HepG2 (cell line): Measurements from ENCODE around the gene GCDH. TPM values are rescaled to one million over a fixed set of nuclear protein-coding genes. Genes with fewer than 3 reads are reported as not detected.

Source experiments
- EEA1 ChIP-seq: sonication (generic); formaldehyde crosslinking; IDR thresholded peaks from 2 replicates; pipeline ENCODE4 v1.5.1; 2020; ENCODE audit warnings: mild to moderate bottlenecking, missing genetic modification reagents, borderline replicate concordance
- FOXM1 ChIP-seq: sonication (generic); formaldehyde crosslinking; IDR thresholded peaks from 2 replicates; pipeline ENCODE4 v1.5.0; 2020; ENCODE audit warnings: missing genetic modification reagents
- HNRNPH1 ChIP-seq: fragments of 200-400 bp; formaldehyde crosslinking; optimal IDR thresholded peaks from 2 replicates; pipeline ENCODE3; 2017; ENCODE audit warnings: mild to moderate bottlenecking, low read depth, low read length
- JUN ChIP-seq: sonication (generic); formaldehyde crosslinking; IDR thresholded peaks from 2 replicates; pipeline ENCODE4 v1.4.0; 2020; ENCODE audit warnings: mild to moderate bottlenecking, missing genetic modification reagents
- NRL ChIP-seq: sonication (generic); formaldehyde crosslinking; IDR thresholded peaks from 2 replicates; pipeline ENCODE4 v1.5.0; 2020; ENCODE audit warnings: missing genetic modification reagents, mild to moderate bottlenecking, moderate library complexity, borderline replicate concordance
- PAX8 ChIP-seq: sonication (generic); formaldehyde crosslinking; IDR thresholded peaks from 2 replicates; pipeline ENCODE4 v1.8.0; 2022; ENCODE audit warnings: mild to moderate bottlenecking, missing genetic modification reagents, borderline replicate concordance
- SMAD3 ChIP-seq: sonication (generic); formaldehyde crosslinking; IDR thresholded peaks from 2 replicates; pipeline ENCODE4 v1.4.0; 2020; ENCODE audit warnings: missing genetic modification reagents
- SNAI1 ChIP-seq: sonication (generic); formaldehyde crosslinking; IDR thresholded peaks from 2 replicates; pipeline ENCODE4 v1.5.0; 2020; ENCODE audit warnings: mild to moderate bottlenecking, missing genetic modification reagents, borderline replicate concordance
- SOX6 ChIP-seq, 2 experiments: fragments of 450-650 bp in 1 of 2; sonication (generic) in 1 of 2; formaldehyde crosslinking in 1 of 2; IDR thresholded peaks; 2 replicates each; pipeline versions ENCODE4 v1.4.0 to v1.6.1; 2017 to 2020; ENCODE audit warnings: antibody characterized with exemption in 1 of 2, mild to moderate bottlenecking in 1 of 2, missing genetic modification reagents in 1 of 2
- ZMYM3 ChIP-seq: sonication (generic); formaldehyde crosslinking; IDR thresholded peaks from 2 replicates; pipeline ENCODE4 v1.5.1; 2020; ENCODE audit warnings: mild to moderate bottlenecking, missing genetic modification reagents
- ZNF20 ChIP-seq: sonication (generic); formaldehyde crosslinking; IDR thresholded peaks from 2 replicates; pipeline ENCODE4 v1.4.0; 2020; ENCODE audit warnings: mild to moderate bottlenecking, moderate library complexity, missing genetic modification reagents
- ZNF232 ChIP-seq: sonication (generic); formaldehyde crosslinking; IDR thresholded peaks from 2 replicates; pipeline ENCODE4 v1.4.0; 2020; ENCODE audit warnings: missing genetic modification reagents, borderline replicate concordance
- ZNF292 ChIP-seq: sonication (generic); formaldehyde crosslinking; IDR thresholded peaks from 2 replicates; pipeline ENCODE4 v1.8.1; 2022; ENCODE audit warnings: mild to moderate bottlenecking, low read depth, missing genetic modification reagents, borderline replicate concordance
- ZNF30 ChIP-seq: sonication (generic); formaldehyde crosslinking; IDR thresholded peaks from 2 replicates; pipeline ENCODE4 v1.5.0; 2020; ENCODE audit warnings: mild to moderate bottlenecking, missing genetic modification reagents
- ZNF607 ChIP-seq: sonication (generic); formaldehyde crosslinking; IDR thresholded peaks from 2 replicates; pipeline ENCODE4 v1.5.1; 2020; ENCODE audit warnings: missing genetic modification reagents, mild to moderate bottlenecking, borderline replicate concordance
- ZNF781 ChIP-seq: sonication (generic); formaldehyde crosslinking; IDR thresholded peaks from 2 replicates; pipeline ENCODE4 v1.5.1; 2020; ENCODE audit warnings: borderline replicate concordance, mild to moderate bottlenecking, missing genetic modification reagents; ENCODE audit errors: not compliant biosample characterization
- polyA plus RNA-seq, 8 experiments: library from polyadenylated mRNA; depleted of rRNA in 3 of 8; stranded (reverse) in 7 of 8; unstranded in 1 of 8; fragments of >200 nt; fragmentation: Illumina TruSeq in 4 of 8; extraction: Trizol in 4 of 8; gene quantifications; 2 replicates each; pipeline versions ENCODE4 v1.2.1 to v1.2.3, GENCODE V29; 2011 to 2016; ENCODE audit warnings: low read depth in 4 of 8, missing spikeins in 1 of 8, mixed read lengths in 1 of 8; ENCODE audit not compliant: insufficient read depth in 1 of 8
- total RNA-seq, 5 experiments: library from RNA; depleted of rRNA; stranded (reverse); fragments of >200 nt; fragmentation: Illumina TruSeq; extraction: Trizol; gene quantifications; 2 replicates each; pipeline ENCODE4 v1.2.3, GENCODE V29; 2016; ENCODE audit warnings: low read depth in 1 of 5
- TF ChIP-seq, protein P1 (sequence below): sonication (generic); formaldehyde crosslinking; IDR thresholded peaks from 2 replicates; pipeline ENCODE4 v1.4.0; 2020; ENCODE audit warnings: mild to moderate bottlenecking, low read depth, missing genetic modification reagents
- TF ChIP-seq, protein P2 (sequence below): sonication (generic); formaldehyde crosslinking; IDR thresholded peaks from 2 replicates; pipeline ENCODE4 v1.4.0; 2020; ENCODE audit warnings: missing genetic modification reagents
- TF ChIP-seq, protein P3 (sequence below): IDR thresholded peaks from 2 replicates; pipeline ENCODE4 v1.4.0; 2020; ENCODE audit warnings: mild to moderate bottlenecking, missing genetic modification reagents
- TF ChIP-seq, protein P4 (sequence below): sonication (generic); formaldehyde crosslinking; conservative IDR thresholded peaks from 2 replicates; pipeline ENCODE4 v1.4.0; 2020; ENCODE audit warnings: missing genetic modification reagents

Gene GCDH
- total and polyA plus RNA-seq, 2 of the 13 experiments (the other 11 are each of a cell fraction or from before 2014, with no cell fraction given), result 15.1 to 38.0 TPM

DNA sequence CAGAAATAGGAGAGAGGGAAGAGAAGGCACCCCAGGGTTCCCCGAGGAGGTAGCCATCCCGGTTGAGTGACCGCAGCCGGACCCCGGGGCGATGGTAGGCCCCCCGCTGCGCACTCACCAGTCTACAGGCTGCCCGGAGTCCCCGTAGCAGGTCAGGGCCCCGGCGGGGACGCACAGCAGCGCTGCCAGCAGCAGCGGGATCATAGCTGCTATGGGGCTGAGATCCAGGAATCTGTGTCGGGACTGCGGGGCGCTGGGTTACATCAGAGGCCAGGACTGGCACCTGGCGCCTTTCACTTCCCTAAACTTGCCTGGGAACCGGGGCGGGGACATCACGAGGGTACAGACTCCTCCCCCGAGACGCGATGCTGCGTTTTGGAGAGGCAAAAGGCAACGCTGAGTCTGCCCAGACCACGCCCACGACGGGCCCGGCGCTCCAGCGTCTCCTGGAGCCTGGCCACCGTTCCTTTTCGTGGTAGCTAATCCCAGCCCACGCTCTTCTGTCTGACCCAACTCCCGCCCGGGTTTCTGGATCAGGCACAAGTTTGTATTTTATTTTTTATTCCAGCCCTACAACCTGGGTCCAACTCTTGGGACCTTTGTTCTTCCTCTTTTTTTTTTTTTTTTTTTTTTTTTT is 9.7 kb upstream of the GCDH start, which contains the start of gene DNASE2 (continued):
- TF ChIP-seq, protein P1, sequence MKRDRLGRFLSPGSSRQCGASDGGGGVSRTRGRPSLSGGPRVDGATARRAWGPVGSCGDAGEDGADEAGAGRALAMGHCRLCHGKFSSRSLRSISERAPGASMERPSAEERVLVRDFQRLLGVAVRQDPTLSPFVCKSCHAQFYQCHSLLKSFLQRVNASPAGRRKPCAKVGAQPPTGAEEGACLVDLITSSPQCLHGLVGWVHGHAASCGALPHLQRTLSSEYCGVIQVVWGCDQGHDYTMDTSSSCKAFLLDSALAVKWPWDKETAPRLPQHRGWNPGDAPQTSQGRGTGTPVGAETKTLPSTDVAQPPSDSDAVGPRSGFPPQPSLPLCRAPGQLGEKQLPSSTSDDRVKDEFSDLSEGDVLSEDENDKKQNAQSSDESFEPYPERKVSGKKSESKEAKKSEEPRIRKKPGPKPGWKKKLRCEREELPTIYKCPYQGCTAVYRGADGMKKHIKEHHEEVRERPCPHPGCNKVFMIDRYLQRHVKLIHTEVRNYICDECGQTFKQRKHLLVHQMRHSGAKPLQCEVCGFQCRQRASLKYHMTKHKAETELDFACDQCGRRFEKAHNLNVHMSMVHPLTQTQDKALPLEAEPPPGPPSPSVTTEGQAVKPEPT (CRISPR knock-in tag), result no peak
- TF ChIP-seq ZMYM3 (CRISPR knock-in tag), result no peak
- no peak for TF ChIP-seq ZNF30 (CRISPR knock-in tag)
- no peak for TF ChIP-seq ZNF292 (CRISPR knock-in tag)
- no peak for TF ChIP-seq ZNF607
- no peak for TF ChIP-seq ZNF232 (CRISPR knock-in tag)
- TF ChIP-seq, protein P2, sequence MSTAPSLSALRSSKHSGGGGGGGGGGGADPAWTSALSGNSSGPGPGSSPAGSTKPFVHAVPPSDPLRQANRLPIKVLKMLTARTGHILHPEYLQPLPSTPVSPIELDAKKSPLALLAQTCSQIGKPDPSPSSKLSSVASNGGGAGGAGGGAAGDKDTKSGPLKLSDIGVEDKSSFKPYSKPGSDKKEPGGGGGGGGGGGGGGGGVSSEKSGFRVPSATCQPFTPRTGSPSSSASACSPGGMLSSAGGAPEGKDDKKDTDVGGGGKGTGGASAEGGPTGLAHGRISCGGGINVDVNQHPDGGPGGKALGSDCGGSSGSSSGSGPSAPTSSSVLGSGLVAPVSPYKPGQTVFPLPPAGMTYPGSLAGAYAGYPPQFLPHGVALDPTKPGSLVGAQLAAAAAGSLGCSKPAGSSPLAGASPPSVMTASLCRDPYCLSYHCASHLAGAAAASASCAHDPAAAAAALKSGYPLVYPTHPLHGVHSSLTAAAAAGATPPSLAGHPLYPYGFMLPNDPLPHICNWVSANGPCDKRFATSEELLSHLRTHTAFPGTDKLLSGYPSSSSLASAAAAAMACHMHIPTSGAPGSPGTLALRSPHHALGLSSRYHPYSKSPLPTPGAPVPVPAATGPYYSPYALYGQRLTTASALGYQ (CRISPR knock-in tag), result no peak
- no peak for TF ChIP-seq ZNF781 (CRISPR knock-in tag)
- TF ChIP-seq ZNF20 (CRISPR knock-in tag), result no peak
- TF ChIP-seq PAX8 (CRISPR knock-in tag), result no peak
- TF ChIP-seq, protein P3, sequence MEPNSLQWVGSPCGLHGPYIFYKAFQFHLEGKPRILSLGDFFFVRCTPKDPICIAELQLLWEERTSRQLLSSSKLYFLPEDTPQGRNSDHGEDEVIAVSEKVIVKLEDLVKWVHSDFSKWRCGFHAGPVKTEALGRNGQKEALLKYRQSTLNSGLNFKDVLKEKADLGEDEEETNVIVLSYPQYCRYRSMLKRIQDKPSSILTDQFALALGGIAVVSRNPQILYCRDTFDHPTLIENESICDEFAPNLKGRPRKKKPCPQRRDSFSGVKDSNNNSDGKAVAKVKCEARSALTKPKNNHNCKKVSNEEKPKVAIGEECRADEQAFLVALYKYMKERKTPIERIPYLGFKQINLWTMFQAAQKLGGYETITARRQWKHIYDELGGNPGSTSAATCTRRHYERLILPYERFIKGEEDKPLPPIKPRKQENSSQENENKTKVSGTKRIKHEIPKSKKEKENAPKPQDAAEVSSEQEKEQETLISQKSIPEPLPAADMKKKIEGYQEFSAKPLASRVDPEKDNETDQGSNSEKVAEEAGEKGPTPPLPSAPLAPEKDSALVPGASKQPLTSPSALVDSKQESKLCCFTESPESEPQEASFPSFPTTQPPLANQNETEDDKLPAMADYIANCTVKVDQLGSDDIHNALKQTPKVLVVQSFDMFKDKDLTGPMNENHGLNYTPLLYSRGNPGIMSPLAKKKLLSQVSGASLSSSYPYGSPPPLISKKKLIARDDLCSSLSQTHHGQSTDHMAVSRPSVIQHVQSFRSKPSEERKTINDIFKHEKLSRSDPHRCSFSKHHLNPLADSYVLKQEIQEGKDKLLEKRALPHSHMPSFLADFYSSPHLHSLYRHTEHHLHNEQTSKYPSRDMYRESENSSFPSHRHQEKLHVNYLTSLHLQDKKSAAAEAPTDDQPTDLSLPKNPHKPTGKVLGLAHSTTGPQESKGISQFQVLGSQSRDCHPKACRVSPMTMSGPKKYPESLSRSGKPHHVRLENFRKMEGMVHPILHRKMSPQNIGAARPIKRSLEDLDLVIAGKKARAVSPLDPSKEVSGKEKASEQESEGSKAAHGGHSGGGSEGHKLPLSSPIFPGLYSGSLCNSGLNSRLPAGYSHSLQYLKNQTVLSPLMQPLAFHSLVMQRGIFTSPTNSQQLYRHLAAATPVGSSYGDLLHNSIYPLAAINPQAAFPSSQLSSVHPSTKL (CRISPR knock-in tag), result no peak
- peak; percentile 29; the same call in 1 of the 2 replicates for TF ChIP-seq NRL (CRISPR knock-in tag)
- no peak for TF ChIP-seq FOXM1
- no peak for TF ChIP-seq SOX6 (IDR thresholded peaks at IDR 0.05)
- TF ChIP-seq SOX6 (CRISPR knock-in tag; IDR thresholded peaks at IDR 0.05), result no peak
- TF ChIP-seq HNRNPH1, result no peak
- TF ChIP-seq EEA1 (CRISPR knock-in tag), result no peak
- TF ChIP-seq, protein P4, sequence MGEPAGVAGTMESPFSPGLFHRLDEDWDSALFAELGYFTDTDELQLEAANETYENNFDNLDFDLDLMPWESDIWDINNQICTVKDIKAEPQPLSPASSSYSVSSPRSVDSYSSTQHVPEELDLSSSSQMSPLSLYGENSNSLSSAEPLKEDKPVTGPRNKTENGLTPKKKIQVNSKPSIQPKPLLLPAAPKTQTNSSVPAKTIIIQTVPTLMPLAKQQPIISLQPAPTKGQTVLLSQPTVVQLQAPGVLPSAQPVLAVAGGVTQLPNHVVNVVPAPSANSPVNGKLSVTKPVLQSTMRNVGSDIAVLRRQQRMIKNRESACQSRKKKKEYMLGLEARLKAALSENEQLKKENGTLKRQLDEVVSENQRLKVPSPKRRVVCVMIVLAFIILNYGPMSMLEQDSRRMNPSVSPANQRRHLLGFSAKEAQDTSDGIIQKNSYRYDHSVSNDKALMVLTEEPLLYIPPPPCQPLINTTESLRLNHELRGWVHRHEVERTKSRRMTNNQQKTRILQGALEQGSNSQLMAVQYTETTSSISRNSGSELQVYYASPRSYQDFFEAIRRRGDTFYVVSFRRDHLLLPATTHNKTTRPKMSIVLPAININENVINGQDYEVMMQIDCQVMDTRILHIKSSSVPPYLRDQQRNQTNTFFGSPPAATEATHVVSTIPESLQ (CRISPR knock-in tag), result no peak
- TF ChIP-seq JUN (CRISPR knock-in tag), result no peak
- TF ChIP-seq SNAI1, result no peak
- no peak for TF ChIP-seq SMAD3 (CRISPR knock-in tag)
